ENCODE measurements around the gene STK11IP. TPM values are rescaled to one million over a fixed set of nuclear protein-coding genes. Genes with fewer than 3 reads are reported as not detected.

The STK11IP gene
- total and polyA plus RNA-seq, 10 of the 15 experiments (the other 5 are each of a cell fraction or from before 2014, with no cell fraction given), result 0.42 to 24.0 (median 11.4) TPM

DNA sequence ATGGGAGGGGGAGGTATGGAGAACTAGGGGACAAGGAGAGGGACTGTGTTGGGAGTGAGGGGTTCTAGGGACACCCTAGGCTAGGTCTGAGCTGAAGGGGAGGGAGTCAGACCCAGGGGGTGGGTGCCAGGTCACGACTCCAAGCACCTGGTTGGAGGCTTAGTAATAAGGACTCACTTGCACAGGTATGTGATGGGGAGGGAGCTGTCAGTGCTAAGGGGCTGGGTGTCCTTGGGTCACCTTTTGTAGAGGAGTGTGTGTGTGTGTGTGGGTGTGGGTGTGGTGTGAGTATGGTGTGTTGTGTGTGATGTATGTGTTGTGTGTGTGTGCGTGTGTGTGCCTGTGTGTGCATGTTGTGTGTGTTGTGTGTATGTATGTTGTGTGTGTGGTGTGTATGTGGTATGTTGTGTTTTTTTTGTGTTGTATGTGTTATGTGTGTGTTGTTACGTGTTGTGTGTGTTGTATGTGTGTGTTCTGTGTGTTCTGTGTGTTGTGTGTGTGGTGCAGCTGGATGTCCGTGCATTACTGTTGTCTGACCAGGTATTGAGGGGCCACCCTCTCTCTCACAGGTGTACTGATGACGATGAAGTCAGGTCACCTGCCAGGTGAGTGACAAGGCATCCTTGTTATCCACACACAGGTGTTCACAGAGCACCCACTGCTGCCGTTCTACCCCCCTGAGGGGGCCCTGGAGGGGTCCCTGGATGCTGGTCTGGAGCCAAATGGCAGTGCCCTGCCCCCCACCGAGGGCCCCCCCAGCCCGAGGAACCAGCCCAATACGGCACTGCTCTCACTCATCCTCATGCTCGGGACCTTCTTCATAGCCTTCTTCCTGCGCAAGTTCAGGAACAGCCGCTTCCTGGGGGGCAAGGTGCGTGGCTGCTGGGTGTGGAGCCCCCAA is 39.5 kb downstream of the STK11IP start:
- in situ Hi-C loops (cut with MboI) (no loop called here), intact Hi-C loops (cut with micrococcal nuclease; ENCODE audit: unreplicated experiment) (loop anchor here (10.0 kb wide), 1 partner anchor 162 kb away; no protein-coding TSS in a partner anchor)
- WGBS (ENCODE audit: insufficient coverage, insufficient replicate concordance, low lambda C conversion rate, missing lambda C conversion rate), result 25% methylated on average over 13 of the region's 13 CpGs
- no peak overlapping the region for H2AFZ ChIP-seq (ENCODE audit: control insufficient read depth, low read depth, low read length)
- H3K9me3 ChIP-seq (replicated peaks; ENCODE audit: control insufficient read depth, insufficient read depth, low read length), result no peaks in the 10 kb centered on the region
- FAIRE-seq (no peak), ATAC-seq (no peak), DNase-seq (ENCODE audit: low read depth, low spot score) (no peak)
- no peak overlapping the region for H3K4me3 ChIP-seq
- peaks cover 2% of the 10 kb centered on the region; the same call in 1 of the 2 replicates for H3K4me1 ChIP-seq (ENCODE audit: control insufficient read depth, insufficient read depth, low read length)
- no peak overlapping the region for H3K4me2 ChIP-seq (ENCODE audit: control insufficient read depth, insufficient read depth)
- no TSS peak for BruUV-seq (replicated peaks)
- no peak for TF ChIP-seq JUNB (IDR thresholded peaks at IDR 0.05)
- no peak for TF ChIP-seq BRCA1 (IDR thresholded peaks at IDR 0.05; ENCODE audit: low read depth, low read length)
- no peak for TF ChIP-seq EP300 (IDR thresholded peaks at IDR 0.05; ENCODE audit: borderline replicate concordance in 1 of 2, control insufficient read depth in 1 of 2, low read depth in 2 of 2, low read length in 2 of 2)
- TF ChIP-seq ZNF24 (IDR thresholded peaks at IDR 0.05), result no peak
- no peak for TF ChIP-seq KLF5 (IDR thresholded peaks at IDR 0.05; ENCODE audit: partially characterized antibody)
- no peak for TF ChIP-seq BHLHE40 (IDR thresholded peaks at IDR 0.05; ENCODE audit: borderline replicate concordance in 1 of 2, low read depth in 2 of 2, low read length in 1 of 2)
- TF ChIP-seq SUZ12 (IDR thresholded peaks at IDR 0.05; ENCODE audit: unreplicated experiment), result no peak
- no peak for TF ChIP-seq HDAC6 (IDR thresholded peaks at IDR 0.05; ENCODE audit: unreplicated experiment)
- ChIA-PET CTCF (interaction anchor here (0.8 kb wide), 1 partner anchor 52 kb away, joined by 4 read pairs; no protein-coding TSS in a partner anchor), SMC1A (ENCODE audit: uncharacterized antibody, unreplicated experiment) (no interaction called here), POLR2A (no interaction called here), RAD21 (ENCODE audit: unreplicated experiment) (no interaction called here)
- H4K20me1 ChIP-seq (ENCODE audit: control insufficient read depth, insufficient read depth), result no peaks in the 10 kb centered on the region
- no peaks in the 10 kb centered on the region for H3K36me3 ChIP-seq (ENCODE audit: control insufficient read depth in 2 of 2, insufficient read depth in 2 of 2, low read length in 1 of 2)
- no peak overlapping the region for H3K27ac ChIP-seq (ENCODE audit: control insufficient read depth, insufficient read depth)
- H3K79me2 ChIP-seq (ENCODE audit: control insufficient read depth, insufficient read depth, low read length), result no peaks in the 10 kb centered on the region
- no peak overlapping the region for H3K9ac ChIP-seq (ENCODE audit: control insufficient read depth, insufficient read depth, low read length)
- no peaks in the 10 kb centered on the region for H3K27me3 ChIP-seq (replicated peaks in 1 of 2; ENCODE audit: control insufficient read depth in 2 of 2, insufficient read depth in 2 of 2, low read length in 1 of 2)
